ENCODE data around the gene PCDHB13.
"Not testable (repeated sequence)": the region's sequence is repeated elsewhere in the genome, so short reads cannot be mapped to it uniquely, and the experiment has no call there.

PCDHB13 gene

DNA sequence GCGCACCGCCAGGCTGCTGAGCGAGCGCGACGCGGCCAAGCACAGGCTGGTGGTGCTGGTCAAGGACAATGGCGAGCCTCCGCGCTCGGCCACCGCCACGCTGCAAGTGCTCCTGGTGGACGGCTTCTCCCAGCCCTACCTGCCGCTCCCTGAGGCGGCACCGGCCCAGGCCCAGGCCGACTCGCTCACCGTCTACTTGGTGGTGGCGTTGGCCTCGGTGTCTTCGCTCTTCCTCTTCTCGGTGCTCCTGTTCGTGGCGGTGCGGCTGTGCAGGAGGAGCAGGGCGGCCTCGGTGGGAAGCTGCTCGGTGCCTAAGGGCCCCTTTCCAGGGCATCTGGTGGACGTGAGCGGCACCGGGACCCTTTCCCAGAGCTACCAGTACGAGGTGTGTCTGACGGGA lies 12.1 kb upstream of the PCDHB13 start:
- not testable (repeated sequence) for DNase-seq (ENCODE audit: low spot score)

DNA sequence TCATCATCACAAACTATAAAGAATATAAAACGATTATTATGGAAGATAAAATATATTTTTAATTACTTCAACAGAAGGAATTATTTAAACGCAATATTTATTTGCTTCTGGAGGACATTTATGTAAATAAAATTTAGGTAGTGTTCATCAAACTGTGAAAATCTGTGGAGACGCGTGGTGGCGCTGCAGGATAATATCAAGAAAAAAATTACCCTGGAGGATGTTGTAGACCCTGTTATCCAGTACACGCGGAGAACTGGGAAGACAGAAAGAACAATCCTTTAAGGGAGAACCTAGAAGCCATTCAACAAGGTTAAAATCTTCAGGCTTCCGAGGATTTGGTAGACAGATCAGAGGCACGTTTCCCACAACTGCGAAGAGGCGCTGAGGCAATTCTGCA lies 5.2 kb upstream of the PCDHB13 start, which contains the start of gene PCDHB12:
PCDHB12 (plus strand) TSS at position 242 of the 400 bp plus-strand sequence. CDS start 189 bp downstream, outside the sequence.
- DNase-seq (ENCODE audit: low spot score): no peak

DNA sequence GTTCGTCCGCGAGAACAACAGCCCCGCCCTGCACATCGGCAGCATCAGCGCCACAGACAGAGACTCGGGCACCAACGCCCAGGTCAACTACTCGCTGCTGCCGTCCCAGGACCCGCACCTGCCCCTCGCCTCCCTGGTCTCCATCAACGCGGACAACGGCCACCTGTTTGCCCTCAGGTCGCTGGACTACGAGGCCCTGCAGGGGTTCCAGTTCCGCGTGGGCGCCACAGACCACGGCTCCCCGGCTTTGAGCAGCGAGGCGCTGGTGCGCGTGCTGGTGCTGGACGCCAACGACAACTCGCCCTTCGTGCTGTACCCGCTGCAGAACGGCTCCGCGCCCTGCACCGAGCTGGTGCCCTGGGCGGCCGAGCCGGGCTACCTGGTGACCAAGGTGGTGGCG lies 3.4 kb upstream of the PCDHB13 start:
- not testable (repeated sequence) for DNase-seq (ENCODE audit: low spot score)

DNA sequence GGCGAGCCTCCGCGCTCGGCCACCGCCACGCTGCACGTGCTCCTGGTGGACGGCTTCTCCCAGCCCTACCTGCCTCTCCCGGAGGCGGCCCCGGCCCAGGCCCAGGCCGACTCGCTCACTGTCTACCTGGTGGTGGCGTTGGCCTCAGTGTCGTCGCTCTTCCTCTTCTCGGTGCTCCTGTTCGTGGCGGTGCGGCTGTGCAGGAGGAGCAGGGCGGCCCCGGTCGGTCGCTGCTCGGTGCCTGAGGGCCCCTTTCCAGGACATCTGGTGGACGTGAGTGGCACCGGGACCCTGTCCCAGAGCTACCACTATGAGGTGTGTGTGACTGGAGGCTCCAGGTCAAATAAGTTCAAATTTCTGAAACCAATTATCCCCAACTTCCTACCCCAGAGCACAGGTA lies 2.9 kb upstream of the PCDHB13 start:
- not testable (repeated sequence) for DNase-seq (ENCODE audit: low spot score)

DNA sequence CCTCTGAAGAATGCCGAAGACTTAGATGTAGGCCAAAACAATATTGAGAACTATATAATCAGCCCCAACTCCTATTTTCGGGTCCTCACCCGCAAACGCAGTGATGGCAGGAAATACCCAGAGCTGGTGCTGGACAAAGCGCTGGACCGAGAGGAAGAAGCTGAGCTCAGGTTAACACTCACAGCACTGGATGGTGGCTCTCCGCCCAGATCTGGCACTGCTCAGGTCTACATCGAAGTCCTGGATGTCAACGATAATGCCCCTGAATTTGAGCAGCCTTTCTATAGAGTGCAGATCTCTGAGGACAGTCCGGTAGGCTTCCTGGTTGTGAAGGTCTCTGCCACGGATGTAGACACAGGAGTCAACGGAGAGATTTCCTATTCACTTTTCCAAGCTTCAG lies 864 bp downstream of the PCDHB13 start:
- DNase-seq (ENCODE audit: low spot score): not testable (repeated sequence)

DNA sequence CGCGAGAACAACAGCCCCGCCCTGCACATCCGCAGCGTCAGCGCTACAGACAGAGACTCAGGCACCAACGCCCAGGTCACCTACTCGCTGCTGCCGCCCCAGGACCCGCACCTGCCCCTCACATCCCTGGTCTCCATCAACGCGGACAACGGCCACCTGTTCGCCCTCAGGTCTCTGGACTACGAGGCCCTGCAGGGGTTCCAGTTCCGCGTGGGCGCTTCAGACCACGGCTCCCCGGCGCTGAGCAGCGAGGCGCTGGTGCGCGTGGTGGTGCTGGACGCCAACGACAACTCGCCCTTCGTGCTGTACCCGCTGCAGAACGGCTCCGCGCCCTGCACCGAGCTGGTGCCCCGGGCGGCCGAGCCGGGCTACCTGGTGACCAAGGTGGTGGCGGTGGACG lies 1.8 kb downstream of the PCDHB13 start:
- DNase-seq (ENCODE audit: low spot score): not testable (repeated sequence)

DNA sequence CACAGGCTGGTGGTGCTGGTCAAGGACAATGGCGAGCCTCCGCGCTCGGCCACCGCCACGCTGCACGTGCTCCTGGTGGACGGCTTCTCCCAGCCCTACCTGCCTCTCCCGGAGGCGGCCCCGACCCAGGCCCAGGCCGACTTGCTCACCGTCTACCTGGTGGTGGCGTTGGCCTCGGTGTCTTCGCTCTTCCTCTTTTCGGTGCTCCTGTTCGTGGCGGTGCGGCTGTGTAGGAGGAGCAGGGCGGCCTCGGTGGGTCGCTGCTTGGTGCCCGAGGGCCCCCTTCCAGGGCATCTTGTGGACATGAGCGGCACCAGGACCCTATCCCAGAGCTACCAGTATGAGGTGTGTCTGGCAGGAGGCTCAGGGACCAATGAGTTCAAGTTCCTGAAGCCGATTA lies 2.3 kb downstream of the PCDHB13 start:
- not testable (repeated sequence) for DNase-seq (ENCODE audit: low spot score)

DNA sequence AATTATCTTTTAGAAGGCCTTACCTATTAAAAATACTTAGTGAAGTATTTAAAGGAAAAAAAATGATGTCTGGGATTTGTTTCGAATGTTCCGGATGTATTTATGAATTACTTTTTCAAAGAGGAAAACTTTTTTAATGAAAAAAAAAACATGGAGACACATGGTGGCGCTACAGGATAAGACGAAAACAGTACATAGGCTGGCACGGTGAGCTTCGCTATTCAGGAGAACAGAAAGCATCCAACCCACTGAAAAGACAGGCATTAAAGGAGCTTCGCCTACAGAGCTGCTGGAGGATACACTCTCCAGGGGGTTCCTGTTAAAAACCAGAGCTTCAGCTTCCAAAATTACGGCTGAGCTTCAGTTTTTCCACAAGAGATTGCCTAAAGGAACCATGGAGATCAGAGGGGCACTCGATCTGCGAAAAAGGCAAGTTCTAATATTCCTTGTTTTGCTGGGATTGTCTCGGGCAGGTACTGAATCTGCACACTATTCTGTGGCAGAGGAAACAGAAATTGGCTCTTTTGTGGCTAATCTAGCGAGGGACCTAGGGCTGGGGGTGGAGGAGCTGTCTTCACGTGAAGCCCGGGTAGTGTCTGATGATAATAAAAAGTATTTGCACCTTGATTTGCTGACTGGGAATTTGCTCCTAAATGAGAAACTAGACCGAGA lies 9.5 kb downstream of the PCDHB13 start, which contains the start of gene PCDHB14:
PCDHB14 (plus strand) TSS at position 232 of the 672 bp plus-strand sequence; CDS start at position 395, 163 bp downstream.
- DNase-seq (ENCODE audit: low spot score): peak; percentile 81

DNA sequence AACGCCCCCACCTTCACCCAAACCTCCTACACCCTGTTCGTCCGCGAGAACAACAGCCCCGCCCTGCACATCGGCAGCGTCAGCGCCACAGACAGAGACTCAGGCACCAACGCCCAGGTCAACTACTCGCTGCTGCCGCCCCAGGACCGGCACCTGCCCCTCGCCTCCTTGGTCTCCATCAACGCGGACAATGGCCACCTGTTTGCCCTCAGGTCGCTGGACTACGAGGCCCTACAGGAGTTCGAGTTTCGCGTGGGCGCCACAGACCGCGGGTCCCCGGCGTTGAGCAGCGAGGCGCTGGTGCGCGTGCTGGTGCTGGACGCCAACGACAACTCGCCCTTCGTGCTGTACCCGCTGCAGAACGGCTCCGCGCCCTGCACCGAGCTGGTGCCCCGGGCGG lies 11.1 kb downstream of the PCDHB13 start:
- not testable (repeated sequence) for DNase-seq (ENCODE audit: low spot score)

DNA sequence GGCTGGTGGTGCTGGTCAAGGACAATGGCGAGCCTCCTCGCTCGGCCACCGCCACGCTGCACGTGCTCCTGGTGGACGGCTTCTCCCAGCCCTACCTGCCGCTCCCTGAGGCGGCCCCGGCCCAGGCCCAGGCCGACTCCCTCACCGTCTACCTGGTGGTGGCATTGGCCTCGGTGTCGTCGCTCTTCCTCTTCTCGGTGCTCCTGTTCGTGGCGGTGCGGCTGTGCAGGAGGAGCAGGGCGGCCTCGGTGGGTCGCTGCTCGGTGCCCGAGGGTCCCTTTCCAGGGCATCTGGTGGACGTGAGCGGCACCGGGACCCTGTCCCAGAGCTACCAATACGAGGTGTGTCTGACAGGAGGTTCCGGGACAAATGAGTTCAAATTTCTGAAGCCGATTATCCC lies 11.7 kb downstream of the PCDHB13 start:
- DNase-seq (ENCODE audit: low spot score): not testable (repeated sequence)

DNA sequence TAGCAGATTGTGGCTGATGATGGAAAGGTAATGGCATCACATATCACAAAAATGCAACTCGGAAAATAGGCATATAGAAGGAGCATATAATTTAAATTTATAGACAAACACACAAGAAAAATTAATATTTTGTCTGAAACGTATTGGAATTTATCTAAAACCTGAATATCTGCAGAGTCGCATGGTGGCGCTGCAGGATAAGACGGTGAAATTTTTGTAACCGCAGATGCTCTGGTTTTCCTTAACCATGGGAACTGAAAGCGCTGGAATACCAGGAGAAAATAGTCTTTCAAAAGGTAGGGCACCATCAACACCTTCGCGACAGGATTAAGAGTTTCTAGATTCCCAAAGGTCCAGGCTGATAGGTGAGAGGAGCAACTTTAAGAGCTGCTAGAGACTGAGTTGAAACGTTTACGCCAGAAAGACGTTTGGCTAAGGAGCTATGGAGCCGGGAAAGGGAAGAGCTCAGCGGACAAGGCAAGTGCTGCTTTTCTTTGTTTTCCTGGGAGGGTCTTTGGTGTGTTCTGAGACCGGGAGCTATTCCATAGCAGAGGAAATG lies 20.5 kb downstream of the PCDHB13 start:
- DNase-seq (ENCODE audit: low spot score): peak; percentile 16

DNA sequence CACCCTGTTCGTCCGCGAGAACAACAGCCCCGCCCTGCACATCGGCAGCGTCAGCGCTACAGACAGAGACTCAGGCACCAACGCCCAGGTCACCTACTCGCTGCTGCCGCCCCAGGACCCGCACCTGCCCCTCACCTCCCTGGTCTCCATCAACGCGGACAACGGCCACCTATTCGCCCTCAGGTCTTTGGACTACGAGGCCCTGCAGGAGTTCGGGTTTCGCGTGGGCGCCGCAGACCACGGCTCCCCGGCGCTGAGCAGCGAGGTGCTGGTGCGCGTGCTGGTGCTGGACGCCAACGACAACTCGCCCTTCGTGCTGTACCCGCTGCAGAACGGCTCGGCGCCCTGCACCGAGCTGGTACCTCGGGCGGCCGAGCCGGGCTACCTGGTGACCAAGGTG lies 22.2 kb downstream of the PCDHB13 start:
- DNase-seq (ENCODE audit: low spot score): not testable (repeated sequence)

DNA sequence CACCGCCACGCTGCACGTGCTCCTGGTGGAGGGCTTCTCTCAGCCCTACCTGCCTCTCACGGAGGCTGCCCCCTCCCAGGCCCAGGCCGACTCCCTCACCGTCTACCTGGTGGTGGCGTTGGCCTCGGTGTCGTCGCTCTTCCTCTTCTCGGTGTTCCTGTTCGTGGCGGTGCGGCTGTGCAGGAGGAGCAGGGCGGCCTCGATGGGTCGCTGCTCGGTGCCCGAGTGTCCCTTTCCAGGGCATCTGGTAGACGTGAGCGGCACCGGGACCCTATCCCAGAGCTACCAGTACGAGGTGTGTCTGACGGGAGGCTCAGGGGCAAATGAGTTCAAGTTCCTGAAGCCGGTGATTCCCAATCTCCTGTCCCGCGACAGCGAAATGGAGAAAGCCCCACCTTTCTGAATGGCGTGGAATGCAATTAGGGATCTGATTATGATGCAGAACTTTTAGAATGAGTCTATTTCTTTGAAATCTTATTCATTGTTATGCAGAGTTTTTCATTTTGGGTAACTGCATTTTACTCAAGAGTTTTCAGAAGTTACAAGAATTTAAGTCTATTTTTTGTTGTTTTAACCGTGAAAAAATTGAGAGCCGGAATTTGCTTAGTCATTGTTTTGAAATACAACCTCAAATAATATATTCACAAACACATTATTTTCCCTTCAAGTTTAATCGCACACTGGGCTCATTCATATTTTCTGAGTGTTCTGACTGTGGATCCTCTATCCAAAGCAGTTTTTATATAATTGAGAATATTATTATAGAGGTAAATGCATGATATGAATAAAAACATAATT lies 23.0 kb downstream of the PCDHB13 start:
- no peak for DNase-seq (ENCODE audit: low spot score)

DNA sequence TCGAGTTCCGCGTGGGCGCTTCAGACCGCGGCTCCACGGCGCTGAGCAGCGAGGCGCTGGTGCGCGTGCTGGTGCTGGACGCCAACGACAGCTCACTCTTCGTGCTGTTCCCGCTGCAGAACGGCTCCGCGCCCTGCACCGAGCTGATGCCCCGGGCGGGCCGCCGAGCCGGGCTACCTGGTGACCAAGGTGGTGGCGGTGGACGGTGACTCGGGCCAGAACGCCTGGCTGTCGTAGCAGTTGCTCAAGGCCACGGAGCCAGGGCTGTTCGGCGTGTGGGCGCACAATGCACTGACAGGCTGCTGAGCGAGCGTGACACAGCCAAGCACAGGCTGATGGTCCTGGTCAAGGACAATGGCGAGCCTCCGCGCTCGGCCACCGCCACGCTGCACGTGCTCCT lies 27.8 kb downstream of the PCDHB13 start:
- DNase-seq (ENCODE audit: low spot score): no peak

DNA sequence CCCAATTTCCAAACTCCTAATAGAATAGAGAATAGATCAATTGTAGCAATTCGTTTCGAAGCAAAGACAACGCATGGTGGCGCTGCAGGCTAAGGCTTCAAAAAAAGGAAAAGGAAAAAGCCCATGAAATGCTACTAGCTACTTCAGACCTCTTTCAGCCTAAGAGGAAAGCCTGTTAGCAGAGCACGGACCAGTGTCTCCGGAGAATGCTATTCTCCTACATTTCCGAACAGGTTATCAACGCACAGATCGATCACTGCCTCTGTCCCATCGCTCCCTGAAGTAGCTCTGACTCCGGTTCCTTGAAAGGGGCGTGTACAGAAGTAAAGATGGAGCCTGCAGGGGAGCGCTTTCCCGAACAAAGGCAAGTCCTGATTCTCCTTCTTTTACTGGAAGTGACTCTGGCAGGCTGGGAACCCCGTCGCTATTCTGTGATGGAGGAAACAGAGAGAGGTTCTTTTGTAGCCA lies 31.6 kb downstream of the PCDHB13 start, which contains the start of gene PCDHB15:
PCDHB15 (plus strand) TSS at position 146 of the 468 bp plus-strand sequence; CDS start at position 330, 184 bp downstream.
- no peak for DNase-seq (ENCODE audit: low spot score)

DNA sequence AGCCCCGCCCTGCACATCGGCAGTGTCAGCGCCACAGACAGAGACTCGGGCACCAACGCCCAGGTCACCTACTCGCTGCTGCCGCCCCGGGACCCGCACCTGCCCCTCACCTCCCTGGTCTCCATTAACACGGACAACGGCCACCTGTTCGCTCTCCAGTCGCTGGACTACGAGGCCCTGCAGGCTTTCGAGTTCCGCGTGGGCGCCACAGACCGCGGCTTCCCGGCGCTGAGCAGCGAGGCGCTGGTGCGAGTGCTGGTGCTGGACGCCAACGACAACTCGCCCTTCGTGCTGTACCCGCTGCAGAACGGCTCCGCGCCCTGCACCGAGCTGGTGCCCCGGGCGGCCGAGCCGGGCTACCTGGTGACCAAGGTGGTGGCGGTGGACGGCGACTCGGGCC lies 33.3 kb downstream of the PCDHB13 start:
- not testable (repeated sequence) for DNase-seq (ENCODE audit: low spot score)

DNA sequence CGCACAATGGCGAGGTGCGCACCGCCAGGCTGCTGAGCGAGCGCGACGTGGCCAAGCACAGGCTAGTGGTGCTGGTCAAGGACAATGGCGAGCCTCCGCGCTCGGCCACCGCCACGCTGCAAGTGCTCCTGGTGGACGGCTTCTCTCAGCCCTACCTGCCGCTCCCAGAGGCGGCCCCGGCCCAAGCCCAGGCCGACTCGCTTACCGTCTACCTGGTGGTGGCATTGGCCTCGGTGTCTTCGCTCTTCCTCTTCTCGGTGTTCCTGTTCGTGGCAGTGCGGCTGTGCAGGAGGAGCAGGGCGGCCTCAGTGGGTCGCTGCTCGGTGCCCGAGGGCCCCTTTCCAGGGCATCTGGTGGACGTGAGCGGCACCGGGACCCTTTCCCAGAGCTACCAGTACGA lies 33.7 kb downstream of the PCDHB13 start:
- DNase-seq (ENCODE audit: low spot score): not testable (repeated sequence)

DNA sequence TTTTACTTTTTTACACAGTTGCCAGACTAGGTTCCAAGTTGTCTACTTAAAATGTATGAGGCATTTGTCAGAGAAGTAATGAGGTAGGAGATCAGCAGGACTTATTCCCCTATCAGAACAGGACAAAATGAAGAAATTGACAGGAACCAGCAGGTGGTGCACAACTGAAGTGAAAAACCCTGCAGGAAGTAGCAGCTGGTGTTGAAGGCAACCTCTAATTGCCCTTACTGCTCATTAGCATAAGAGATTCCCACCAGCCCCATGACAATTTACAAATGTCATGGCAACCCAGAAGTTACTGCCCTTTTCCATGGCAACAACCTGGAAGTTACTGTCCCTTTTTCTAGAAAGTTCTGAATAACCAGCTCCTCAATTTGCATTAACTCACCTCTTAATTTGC lies 36.9 kb downstream of the PCDHB13 start:
- DNase-seq (ENCODE audit: low spot score): no peak

DNA sequence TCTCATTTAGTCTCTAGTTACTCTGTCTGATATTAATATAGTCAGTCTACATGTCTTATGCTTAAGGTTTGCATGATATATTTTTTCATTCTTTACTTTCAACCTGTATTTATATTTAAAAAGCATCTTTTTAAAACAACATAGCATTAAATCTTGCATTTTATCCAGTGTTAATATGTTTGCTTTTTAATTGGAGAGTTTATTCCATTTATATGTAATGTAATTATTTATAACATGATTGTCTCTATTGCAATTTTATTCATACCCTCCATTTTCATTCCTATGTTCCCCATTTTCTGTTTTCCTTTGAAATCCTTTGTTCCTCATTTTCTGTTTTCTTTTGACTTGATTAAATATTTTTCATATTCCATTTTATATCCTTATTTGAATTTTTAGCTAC lies 44.7 kb downstream of the PCDHB13 start:
- DNase-seq (ENCODE audit: low spot score): no peak

DNA sequence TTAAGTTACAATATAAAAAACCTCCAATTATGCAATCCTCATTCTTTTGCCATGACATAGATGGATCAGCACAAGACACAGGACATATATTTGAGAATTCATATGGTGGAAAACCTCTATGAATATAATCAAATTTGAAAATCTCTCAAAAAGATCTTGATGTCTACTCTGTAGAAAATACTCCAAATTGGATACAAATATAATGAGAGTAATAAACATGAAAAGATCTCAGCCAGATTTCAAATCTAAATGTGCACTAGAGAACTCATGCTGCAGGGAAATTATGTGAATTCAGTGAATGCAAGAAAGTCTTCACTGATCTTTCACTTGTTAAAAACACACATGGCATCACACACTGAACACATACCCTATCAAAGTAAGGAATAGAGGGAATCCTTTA lies 45.2 kb downstream of the PCDHB13 start:
- no peak for DNase-seq (ENCODE audit: low spot score)

DNA sequence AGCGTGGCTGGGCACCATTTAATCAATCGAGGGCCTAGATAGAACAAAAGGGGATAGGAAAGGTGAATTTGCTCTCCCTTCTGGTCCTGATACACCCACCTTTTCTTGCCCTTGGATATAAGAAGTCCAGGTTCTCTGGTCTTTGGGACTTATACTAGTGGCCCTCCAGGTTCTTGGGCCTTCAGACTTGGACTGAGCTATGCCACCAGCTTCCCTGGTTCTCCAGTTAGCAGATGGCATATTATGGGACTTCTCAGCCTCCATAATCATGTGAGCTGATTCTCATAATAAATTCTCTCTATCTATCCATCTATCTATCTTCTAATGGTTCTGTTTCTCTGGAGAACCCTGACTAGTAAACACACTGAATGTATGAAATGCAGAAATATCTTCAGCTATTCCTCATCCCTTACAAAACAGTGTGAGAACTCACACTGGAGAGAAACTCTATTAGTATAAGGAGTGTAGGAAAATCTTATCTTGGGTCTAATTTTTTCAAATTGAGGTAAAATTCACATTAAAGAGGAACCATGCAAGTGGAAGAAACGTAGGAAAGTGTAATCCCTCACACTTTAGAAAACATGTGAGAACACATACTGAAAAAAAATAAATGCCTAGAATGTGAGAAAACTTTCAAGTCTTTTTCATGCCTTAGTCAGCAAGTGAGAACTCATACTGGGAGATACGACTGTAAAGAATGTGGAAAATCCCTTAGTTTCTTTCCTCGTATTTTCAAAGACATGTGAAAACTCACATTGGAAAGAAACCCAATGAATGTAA lies 46.9 kb downstream of the PCDHB13 start:
- DNase-seq (ENCODE audit: low spot score): no peak

DNA sequence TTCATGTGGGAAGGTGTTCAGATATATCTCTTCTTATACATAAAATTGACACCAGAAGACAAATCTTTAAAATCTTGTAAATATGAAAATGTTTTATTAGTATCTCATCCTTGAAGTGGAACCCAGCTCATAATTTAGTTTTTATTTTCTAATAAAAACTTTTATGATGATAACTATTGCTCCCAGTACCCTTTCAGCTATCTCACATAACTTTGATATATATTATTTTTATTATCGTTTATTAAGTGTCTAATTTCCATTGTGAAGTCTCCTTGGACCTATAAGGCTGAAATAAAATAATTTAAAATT lies 47.5 kb downstream of the PCDHB13 start:
- DNase-seq (ENCODE audit: low spot score): no peak
